ENCODE data around the gene STXBP3.
A peak's percentile ranks its signal among the peaks of the same experiment; 100 is the strongest.

Gene STXBP3

GRCh38 chr1:108811611-108812010, 65.1 kb downstream of the STXBP3 start:
- DNase-seq, result no peak

- no peak for DNase-seq
Measured at GRCh38 chr1:108813326-108813725, 66.9 kb downstream of the STXBP3 start.

GRCh38 chr1:108814343-108815125, 68.1 kb downstream of the STXBP3 start:
- DNase-seq, result no peak

GRCh38 chr1:108815566-108815965, 69.1 kb downstream of the STXBP3 start:
- no peak for DNase-seq

DNA sequence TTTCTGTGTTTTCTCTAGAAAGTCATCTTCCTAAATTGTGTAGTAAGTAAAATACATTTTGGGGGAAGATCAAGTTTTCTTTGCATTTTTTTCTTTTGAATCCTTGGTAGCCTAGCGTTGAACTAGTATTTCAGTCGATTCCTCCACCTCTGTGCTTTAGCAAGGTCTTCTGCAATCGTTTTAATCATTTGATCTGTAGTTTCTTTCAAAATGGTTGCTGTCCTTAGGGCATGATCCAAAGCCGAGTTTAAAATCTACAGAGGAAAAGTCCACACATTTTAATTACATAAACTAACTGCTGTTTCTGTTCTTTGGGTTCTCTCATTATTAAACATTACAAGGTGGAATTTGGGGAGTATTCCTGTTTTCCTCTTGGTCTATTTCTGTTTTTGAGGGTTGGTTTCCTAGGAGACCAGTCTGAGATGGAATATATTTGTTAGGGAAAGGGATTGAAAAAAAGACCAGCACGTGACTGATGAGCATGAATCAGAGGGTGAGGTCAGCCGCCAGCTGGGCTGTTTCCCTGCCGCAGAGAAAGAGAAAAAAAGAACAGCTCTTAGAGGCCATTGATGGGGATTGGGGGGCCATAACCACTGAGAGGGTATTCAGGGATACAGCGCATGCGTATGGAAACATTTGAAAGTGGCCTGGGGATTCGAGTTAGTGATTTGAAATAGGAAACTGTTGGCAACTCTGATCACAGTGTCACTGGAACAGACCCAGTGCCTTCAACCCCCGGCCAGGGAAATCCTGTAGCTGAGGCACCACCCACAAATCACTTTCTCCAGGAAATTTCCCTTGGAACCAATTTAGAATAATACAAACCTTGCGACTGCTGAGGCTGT, 69.8 kb downstream of the STXBP3 start:
- no peak for DNase-seq

DNA sequence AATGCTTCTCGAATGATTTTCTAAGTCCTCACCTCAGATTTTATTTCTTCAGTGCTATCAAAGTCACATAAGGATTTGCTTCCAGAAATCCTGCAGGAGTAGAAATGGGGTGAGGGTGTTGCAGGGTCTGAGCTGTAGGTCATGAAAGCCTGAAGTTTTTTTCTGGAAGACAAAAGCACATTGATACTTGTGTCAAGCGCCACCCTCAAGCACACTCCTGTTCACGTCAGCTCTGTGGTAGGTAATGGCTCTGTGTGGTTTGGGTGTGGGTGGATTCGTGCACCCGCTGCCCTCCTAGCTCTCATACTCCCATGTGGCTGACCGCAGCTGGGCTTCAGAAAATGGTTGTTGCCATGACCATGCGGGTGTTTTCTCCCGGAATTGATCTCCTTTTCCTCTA, 70.5 kb downstream of the STXBP3 start:
- no peak for DNase-seq

GRCh38 chr1:108817811-108818210, 71.3 kb downstream of the STXBP3 start:
- DNase-seq, result no peak

GRCh38 chr1:108819878-108820277, 73.4 kb downstream of the STXBP3 start:
- no peak for DNase-seq

DNA sequence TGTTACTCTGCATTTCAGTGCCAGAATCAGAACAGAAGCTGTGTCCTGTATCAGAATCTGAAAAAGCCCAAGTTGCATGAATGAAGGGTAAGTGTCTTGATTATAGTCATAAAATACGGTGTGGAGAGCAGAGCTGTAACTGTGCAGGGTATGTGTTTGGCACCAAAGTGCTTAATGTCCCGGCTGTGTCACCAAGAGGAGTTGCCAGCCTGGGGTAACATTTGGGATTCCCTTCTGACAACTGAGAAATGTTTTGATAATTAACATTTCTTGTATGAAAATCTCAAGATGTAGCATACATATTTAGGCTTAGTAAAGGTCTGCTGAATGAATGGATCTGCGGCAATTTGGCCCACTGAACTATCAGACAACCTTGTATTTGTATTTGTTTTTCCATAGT, 77.2 kb downstream of the STXBP3 start:
- DNase-seq, result no peak

GRCh38 chr1:108824051-108824450, 77.6 kb downstream of the STXBP3 start:
- no peak for DNase-seq

- DNase-seq, result no peak
Measured at GRCh38 chr1:108826081-108826635, 79.7 kb downstream of the STXBP3 start.

GRCh38 chr1:108828074-108828961, 81.8 kb downstream of the STXBP3 start:
- DNase-seq, result peak; percentile 74

- no peak for DNase-seq
Measured at GRCh38 chr1:108829498-108829916, 83.0 kb downstream of the STXBP3 start.

DNA sequence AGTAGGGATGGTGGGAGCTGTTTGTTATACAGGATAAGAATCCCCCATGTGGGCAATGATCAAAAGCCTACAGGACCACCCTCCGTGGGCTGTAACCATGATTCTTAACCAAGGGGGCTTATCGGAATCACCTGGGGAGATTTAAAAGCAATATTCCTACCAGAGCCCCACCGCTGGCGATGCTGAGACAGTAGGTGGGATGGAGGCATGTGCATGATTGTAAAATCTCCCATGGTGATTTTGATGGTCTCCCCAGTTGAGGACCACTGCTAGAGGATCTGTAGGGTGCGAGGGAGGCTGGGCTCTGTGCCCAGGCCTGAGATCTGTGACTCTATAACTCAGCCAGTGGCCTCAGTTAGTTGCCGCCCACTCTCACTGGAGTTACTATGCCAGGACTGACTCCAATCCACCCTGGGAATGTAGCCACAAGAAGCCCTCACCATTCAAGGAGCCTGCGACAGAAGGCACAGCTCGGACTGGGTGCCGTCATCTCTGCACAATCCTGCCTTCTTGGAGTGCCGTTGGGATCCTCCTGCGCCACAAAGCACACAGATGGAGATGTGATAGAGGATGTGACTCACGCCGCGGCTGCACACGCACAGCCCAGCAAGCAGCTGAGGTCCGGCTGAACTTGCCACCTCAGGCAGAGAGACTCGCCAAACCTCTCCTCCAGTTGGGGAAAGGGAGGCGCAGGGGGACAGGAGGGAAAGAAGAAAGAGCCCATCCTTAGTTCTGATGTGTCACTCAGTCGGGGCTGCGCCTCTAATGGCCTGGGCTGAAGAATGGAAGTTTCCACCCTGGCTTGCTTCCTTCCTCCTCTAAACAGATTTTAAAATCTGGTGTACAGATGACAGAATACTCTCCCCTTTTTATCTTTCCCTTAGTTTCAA, 83.9 kb downstream of the STXBP3 start:
- no peak for DNase-seq

GRCh38 chr1:108831225-108831624, 84.8 kb downstream of the STXBP3 start:
- DNase-seq, result no peak

GRCh38 chr1:108832929-108833328, 86.5 kb downstream of the STXBP3 start:
- no peak for DNase-seq

DNA sequence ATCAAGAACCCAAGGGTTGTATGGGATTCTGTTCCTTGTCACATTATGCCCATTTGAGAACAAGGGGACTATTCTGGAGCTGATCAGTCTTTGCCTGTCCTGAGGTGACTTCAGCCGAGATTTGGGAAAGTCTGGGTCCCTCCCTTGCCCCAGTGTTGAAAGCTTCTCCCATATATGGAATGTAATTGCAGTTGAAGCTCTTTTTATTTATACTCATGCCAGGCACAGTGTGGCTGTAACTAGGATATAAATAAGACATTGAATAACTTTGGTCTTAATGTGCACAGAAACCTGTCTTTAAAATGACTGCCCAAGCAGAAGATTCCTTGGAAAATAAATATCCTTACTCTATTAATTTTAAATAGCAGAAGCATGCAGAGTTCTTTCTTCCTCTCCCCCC, 95.2 kb downstream of the STXBP3 start:
- DNase-seq, result no peak

DNA sequence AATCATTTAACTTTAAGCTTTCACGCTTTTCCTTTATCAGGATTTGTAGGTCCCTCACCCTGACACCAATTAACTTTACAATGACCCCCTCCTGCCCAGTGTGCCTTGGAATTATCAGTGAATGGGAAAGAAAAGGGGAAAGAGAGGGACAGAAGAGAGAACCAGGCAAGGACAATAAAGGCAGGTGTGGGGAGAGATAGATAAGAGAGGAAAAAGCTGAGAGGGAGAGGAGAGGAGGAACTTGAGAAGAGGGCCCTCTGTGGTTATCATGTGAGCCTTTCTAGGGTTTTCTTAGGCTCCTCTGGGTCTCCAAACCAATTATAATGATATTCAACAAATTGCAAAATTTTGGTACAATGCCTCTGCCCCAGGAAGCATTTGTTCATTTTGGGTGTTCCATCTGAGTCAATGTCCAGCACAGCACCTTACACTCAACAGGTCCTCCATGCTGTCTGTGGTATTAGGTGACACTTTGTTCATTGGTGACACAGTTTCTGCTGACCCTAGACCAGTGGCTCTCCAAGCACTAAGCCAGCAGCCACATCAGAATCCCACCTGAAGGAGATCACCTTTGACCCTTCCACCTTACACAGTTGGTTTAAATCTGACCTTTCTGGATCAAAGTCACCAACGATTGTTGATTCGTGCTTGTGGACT, 96.2 kb downstream of the STXBP3 start:
- DNase-seq, result no peak

DNA sequence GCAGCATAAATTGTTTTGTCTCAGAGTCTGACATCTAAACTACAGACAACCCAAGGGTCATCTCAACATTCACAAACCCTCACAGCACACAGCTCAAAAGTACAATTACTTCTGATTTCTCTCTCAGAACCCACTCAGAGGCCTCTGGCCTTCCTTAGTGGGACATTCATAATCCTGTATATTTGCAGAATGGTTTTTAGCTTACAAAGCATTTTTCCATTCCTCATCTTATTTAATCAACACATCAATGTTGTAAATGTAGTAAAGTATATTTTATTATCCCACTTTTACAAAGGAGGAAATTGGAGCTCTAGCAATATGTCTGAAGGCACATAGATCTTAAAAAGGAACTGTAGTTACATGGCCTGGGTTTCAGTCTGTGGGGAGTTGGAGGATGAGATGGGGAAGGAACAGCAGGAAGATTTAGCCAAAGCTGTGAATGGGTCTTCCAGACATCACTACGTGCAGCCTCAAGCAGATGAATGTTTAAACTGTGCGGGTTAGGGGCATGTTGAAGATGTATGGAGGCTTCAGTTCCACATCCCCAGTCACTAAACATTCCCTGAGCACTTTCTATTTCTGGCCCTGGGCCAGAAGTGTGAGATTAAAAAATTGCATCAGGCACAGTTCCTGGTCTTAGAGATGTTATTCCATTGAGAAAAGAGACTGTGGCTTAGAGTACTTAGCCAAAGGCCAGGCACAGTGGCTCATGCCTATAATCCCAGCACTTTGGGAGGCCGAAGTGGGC, 97.1 kb downstream of the STXBP3 start:
- DNase-seq, result no peak

GRCh38 chr1:108845446-108845845, 99.0 kb downstream of the STXBP3 start:
- DNase-seq, result no peak

Data from CD4-positive, alpha-beta T cell treated with Interleukin-12 subunit alpha and Interleukin-12 subunit beta, for 1 hour (primary cell).